SK-N-SH (cell line): ENCODE data around the gene KREMEN2. TPM values are rescaled to one million over a fixed set of nuclear protein-coding genes. Genes with fewer than 3 reads are reported as not detected.

Source experiments
- CTCF ChIA-PET: fragments of 300-600, 350-600 bp; formaldehyde crosslinking; extraction: SDS; loops from one replicate; lab custom pipeline; 2021; lab: Yijun Ruan, JAX
- POLR2A ChIA-PET: fragments of 350-600 bp; sonication (Branson Sonifier 250); formaldehyde crosslinking; extraction: SDS; loops from one replicate; lab custom pipeline; 2020; ENCODE audit warnings: antibody characterized with exemption, inconsistent platforms; lab: Yijun Ruan, JAX
- DNase-seq: peaks from one replicate; pipeline ENCODE4 v3.0.0; 2012
- H2AFZ ChIP-seq: fragments of 200-600 bp; sonication (generic); 2 replicates; pipeline ENCODE4 v1.8.1; 2016; ENCODE audit warnings: antibody characterized with exemption, mild to moderate bottlenecking, low read depth
- H3F3A ChIP-seq: fragments of 200-600 bp; sonication (generic); replicated peaks from 2 replicates; pipeline ENCODE3; 2016; ENCODE audit warnings: antibody characterized with exemption, mild to moderate bottlenecking; ENCODE audit not compliant: insufficient read depth
- H3K27ac ChIP-seq, 2 experiments: fragments of 200-500 bp in 1 of 2; fragments of 200-600 bp in 1 of 2; sonication (Bioruptor generic) in 1 of 2; sonication (generic), shearing (Covaris generic) in 1 of 2; 2 replicates each; pipeline versions ENCODE4 v1.5.1 to v1.6.1; 2014 to 2016; ENCODE audit warnings: low read depth in 2 of 2, inconsistent platforms in 1 of 2, low read length in 1 of 2, mild to moderate bottlenecking in 1 of 2, mixed read lengths in 1 of 2
- H3K27me3 ChIP-seq: fragments of 200-600 bp; sonication (generic), shearing (Covaris generic); 2 replicates; pipeline ENCODE4 v1.6.1; 2016; ENCODE audit warnings: mixed run types; ENCODE audit not compliant: insufficient read depth
- H3K36me3 ChIP-seq, 2 experiments: fragments of 200-500 bp in 1 of 2; fragments of 200-600 bp in 1 of 2; sonication (Bioruptor generic) in 1 of 2; sonication (generic) in 1 of 2; replicated peaks in 1 of 2; 2 replicates each; pipeline versions ENCODE3 to v1.5.1; 2014 to 2016; ENCODE audit warnings: low read length in 1 of 2, mild to moderate bottlenecking in 1 of 2; ENCODE audit not compliant: insufficient read depth in 2 of 2, control insufficient read depth in 1 of 2
- H3K4me1 ChIP-seq, 2 experiments: fragments of 200-500 bp in 1 of 2; fragments of 200-600 bp in 1 of 2; sonication (Bioruptor generic) in 1 of 2; sonication (generic), shearing (Covaris generic) in 1 of 2; 2 replicates each; pipeline versions ENCODE4 v1.5.1 to v1.6.1; 2014 to 2016; ENCODE audit warnings: low read depth in 1 of 2, low read length in 1 of 2, mixed run types in 1 of 2; ENCODE audit not compliant: insufficient read depth in 2 of 2, control insufficient read depth in 1 of 2
- H3K4me2 ChIP-seq: fragments of 200-600 bp; sonication (generic), shearing (Covaris generic); 2 replicates; pipeline ENCODE4 v1.6.1; 2017; ENCODE audit warnings: mixed run types
- H3K4me3 ChIP-seq, 2 experiments: fragments of 200-500 bp in 1 of 2; fragments of 200-600 bp in 1 of 2; sonication (Bioruptor generic) in 1 of 2; sonication (generic), shearing (Covaris generic) in 1 of 2; 2 replicates each; pipeline versions ENCODE4 v1.5.1 to v1.8.1; 2014 to 2016; ENCODE audit warnings: low read depth in 2 of 2, inconsistent platforms in 1 of 2, low read length in 1 of 2, mild to moderate bottlenecking in 1 of 2, mixed read lengths in 1 of 2, moderate library complexity in 1 of 2
- H3K79me2 ChIP-seq: fragments of 200-600 bp; sonication (generic); 2 replicates; pipeline ENCODE4 v1.8.1; 2017; ENCODE audit warnings: mild to moderate bottlenecking; ENCODE audit not compliant: insufficient read depth
- H3K9ac ChIP-seq: fragments of 200-600 bp; sonication (generic); 2 replicates; pipeline ENCODE4 v1.6.1; 2017; ENCODE audit warnings: mixed run types
- H3K9me2 ChIP-seq: fragments of 200-600 bp; sonication (generic); 2 replicates; pipeline ENCODE4 v1.6.1; 2017; ENCODE audit warnings: mixed run types
- H3K9me3 ChIP-seq: fragments of 200-600 bp; sonication (generic); 2 replicates; pipeline ENCODE4 v1.6.1; 2017; ENCODE audit warnings: mixed run types, mild to moderate bottlenecking, moderate library complexity
- H4K20me1 ChIP-seq: fragments of 200-600 bp; sonication (generic); 2 replicates; pipeline ENCODE4 v1.6.1; 2017; ENCODE audit warnings: mild to moderate bottlenecking, mixed run types; ENCODE audit not compliant: insufficient read depth
- CHD2 ChIP-seq: fragments of 150-350 bp; IDR thresholded peaks from 2 replicates; pipeline ENCODE4 v1.6.1; 2018; ENCODE audit warnings: low read length; ENCODE audit not compliant: partially characterized antibody
- FOXM1 ChIP-seq: IDR thresholded peaks from 2 replicates; pipeline ENCODE4 v1.4.0; 2012; ENCODE audit warnings: low read depth, mild to moderate bottlenecking
- JUND ChIP-seq: IDR thresholded peaks from 2 replicates; pipeline ENCODE4 v1.4.0; 2012
- MEF2A ChIP-seq: IDR thresholded peaks from 2 replicates; pipeline ENCODE4 v1.4.0; 2012; ENCODE audit warnings: low read depth, borderline replicate concordance
- SIN3A ChIP-seq: IDR thresholded peaks from 2 replicates; pipeline ENCODE4 v1.6.1; 2012; ENCODE audit warnings: low read depth, mild to moderate bottlenecking, low read length, moderate library complexity, borderline replicate concordance
- SMC3 ChIP-seq: IDR thresholded peaks from 2 replicates; pipeline ENCODE4 v1.6.1; 2012; ENCODE audit warnings: low read depth, low read length, improper control_type of control experiment
- TAF1 ChIP-seq: IDR thresholded peaks from 2 replicates; pipeline ENCODE4 v1.6.1; 2012; ENCODE audit warnings: low read depth, mild to moderate bottlenecking, low read length, moderate library complexity, borderline replicate concordance
- TCF12 ChIP-seq: IDR thresholded peaks from 2 replicates; pipeline ENCODE4 v1.4.0; 2012
- TEAD4 ChIP-seq: IDR thresholded peaks from 2 replicates; pipeline ENCODE4 v1.4.0; 2012; ENCODE audit warnings: mild to moderate bottlenecking, borderline replicate concordance; ENCODE audit not compliant: insufficient read depth
- YY1 ChIP-seq: IDR thresholded peaks from 2 replicates; pipeline ENCODE4 v1.4.0; 2012; ENCODE audit warnings: low read depth, mild to moderate bottlenecking
- WGBS: methylation state at CpG from one replicate; pipeline ENCODE4 v1.1.6; 2017; ENCODE audit warnings: low lambda C conversion rate; 5-methylcytosine and 5-hydroxymethylcytosine counted together
- polyA plus RNA-seq, 3 experiments: library from polyadenylated mRNA; depleted of rRNA; stranded (reverse); fragments of >200 nt; gene quantifications; 2 replicates each; pipeline ENCODE4 v1.2.3, GENCODE V29; 2012
- TF ChIP-seq, protein P1 (sequence below): IDR thresholded peaks from 2 replicates; pipeline ENCODE4 v1.6.1; 2012; ENCODE audit warnings: mild to moderate bottlenecking, low read depth, low read length, moderate library complexity
- TF ChIP-seq, protein P2 (sequence below): IDR thresholded peaks from 2 replicates; pipeline ENCODE4 v1.4.0; 2012; ENCODE audit warnings: low read depth, borderline replicate concordance
- TF ChIP-seq, protein P3 (sequence below): fragments of 150-350 bp; IDR thresholded peaks from 2 replicates; pipeline ENCODE4 v1.6.1; 2016; ENCODE audit warnings: mild to moderate bottlenecking, low read depth, low read length
- TF ChIP-seq, protein P4 (sequence below): IDR thresholded peaks from 2 replicates; pipeline ENCODE4 v1.4.0; 2012; ENCODE audit warnings: low read depth, borderline replicate concordance
- TF ChIP-seq, protein P5 (sequence below): fragments of 150-350 bp; IDR thresholded peaks from 2 replicates; pipeline ENCODE4 v1.6.1; 2017; ENCODE audit warnings: antibody characterized with exemption, low read length, low read depth, borderline replicate concordance
- TF ChIP-seq, protein P6 (sequence below): IDR thresholded peaks from 2 replicates; pipeline ENCODE4; 2012

KREMEN2 gene
- polyA plus RNA-seq, 1 of the 3 experiments (the other 2 are of a cell fraction) = 0.77 TPM

DNA sequence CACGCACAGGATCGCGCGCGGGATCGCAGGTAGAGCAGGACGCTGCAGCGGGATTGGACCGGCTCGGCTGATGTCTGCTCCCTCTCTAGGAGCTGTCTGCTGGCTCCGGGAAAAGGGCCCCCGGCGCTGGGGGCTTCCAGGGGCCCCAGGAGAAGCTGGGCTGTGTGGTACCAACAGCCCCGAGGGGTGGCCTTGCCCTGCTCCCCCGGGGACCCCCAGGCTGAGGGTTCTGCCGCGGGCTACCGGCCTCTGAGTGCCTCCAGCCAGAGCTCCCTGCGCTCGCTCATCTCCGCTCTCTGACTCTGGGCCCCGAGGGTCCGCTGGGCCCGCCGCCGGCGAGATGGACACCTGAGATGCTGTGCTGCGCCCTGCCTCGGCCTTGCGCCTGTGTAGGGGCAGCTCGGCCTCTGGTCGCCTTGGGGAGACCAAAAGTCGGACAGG, 3.7 kb downstream of the KREMEN2 start (continued):
- TF ChIP-seq, protein P1, sequence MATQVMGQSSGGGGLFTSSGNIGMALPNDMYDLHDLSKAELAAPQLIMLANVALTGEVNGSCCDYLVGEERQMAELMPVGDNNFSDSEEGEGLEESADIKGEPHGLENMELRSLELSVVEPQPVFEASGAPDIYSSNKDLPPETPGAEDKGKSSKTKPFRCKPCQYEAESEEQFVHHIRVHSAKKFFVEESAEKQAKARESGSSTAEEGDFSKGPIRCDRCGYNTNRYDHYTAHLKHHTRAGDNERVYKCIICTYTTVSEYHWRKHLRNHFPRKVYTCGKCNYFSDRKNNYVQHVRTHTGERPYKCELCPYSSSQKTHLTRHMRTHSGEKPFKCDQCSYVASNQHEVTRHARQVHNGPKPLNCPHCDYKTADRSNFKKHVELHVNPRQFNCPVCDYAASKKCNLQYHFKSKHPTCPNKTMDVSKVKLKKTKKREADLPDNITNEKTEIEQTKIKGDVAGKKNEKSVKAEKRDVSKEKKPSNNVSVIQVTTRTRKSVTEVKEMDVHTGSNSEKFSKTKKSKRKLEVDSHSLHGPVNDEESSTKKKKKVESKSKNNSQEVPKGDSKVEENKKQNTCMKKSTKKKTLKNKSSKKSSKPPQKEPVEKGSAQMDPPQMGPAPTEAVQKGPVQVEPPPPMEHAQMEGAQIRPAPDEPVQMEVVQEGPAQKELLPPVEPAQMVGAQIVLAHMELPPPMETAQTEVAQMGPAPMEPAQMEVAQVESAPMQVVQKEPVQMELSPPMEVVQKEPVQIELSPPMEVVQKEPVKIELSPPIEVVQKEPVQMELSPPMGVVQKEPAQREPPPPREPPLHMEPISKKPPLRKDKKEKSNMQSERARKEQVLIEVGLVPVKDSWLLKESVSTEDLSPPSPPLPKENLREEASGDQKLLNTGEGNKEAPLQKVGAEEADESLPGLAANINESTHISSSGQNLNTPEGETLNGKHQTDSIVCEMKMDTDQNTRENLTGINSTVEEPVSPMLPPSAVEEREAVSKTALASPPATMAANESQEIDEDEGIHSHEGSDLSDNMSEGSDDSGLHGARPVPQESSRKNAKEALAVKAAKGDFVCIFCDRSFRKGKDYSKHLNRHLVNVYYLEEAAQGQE = no peak
- no peak for TF ChIP-seq TEAD4
- TF ChIP-seq TAF1 = no peak
- no peak for TF ChIP-seq JUND
- TF ChIP-seq, protein P2, sequence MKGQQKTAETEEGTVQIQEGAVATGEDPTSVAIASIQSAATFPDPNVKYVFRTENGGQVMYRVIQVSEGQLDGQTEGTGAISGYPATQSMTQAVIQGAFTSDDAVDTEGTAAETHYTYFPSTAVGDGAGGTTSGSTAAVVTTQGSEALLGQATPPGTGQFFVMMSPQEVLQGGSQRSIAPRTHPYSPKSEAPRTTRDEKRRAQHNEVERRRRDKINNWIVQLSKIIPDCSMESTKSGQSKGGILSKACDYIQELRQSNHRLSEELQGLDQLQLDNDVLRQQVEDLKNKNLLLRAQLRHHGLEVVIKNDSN = no peak
- no peak for TF ChIP-seq SMC3
- TF ChIP-seq, protein P3, sequence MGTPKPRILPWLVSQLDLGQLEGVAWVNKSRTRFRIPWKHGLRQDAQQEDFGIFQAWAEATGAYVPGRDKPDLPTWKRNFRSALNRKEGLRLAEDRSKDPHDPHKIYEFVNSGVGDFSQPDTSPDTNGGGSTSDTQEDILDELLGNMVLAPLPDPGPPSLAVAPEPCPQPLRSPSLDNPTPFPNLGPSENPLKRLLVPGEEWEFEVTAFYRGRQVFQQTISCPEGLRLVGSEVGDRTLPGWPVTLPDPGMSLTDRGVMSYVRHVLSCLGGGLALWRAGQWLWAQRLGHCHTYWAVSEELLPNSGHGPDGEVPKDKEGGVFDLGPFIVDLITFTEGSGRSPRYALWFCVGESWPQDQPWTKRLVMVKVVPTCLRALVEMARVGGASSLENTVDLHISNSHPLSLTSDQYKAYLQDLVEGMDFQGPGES = no peak
- TF ChIP-seq SIN3A = no peak
- TF ChIP-seq MEF2A = no peak
- no peak for TF ChIP-seq TCF12

DNA sequence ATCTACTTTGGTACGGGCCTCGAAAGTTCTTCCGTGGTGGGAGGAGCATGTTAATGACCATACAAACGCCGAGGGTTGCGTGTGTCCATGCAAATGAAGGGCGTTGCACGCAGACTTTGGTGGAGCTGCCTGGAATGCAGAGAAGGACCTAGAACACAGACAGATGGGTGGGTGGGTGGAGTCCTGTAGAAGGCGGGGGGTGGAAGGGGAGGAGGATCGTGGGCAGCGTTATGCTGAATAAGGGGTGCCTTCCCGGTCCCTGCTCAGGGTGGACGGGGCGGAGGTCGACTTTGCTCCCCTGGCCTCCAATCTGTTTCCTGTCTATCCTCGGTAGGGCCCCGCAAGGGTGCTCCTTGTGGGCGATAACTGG, 4.3 kb downstream of the KREMEN2 start:
- Histone ChIP-seq H4K20me1 (peaks cover 28% of the 10 kb centered on the region; the same call in 1 of the 2 replicates), H3K9me3 (no peaks in the 10 kb centered on the region), H3K4me3 (no peak overlapping the region; a peak in 1 of 4 replicates), H2AFZ (no peak overlapping the region), H3K9ac (no peak overlapping the region), H3F3A (peaks cover 8% of the 10 kb centered on the region), H3K27me3 (no peaks in the 10 kb centered on the region), H3K9me2 (no peaks in the 10 kb centered on the region), H3K4me1 (peaks cover 0 to 49% of the 10 kb centered on the region in 2 experiments; a peak in 1 of 4 replicates), H3K4me2 (peak overlapping the region; percentile 96)
- CTCF ChIA-PET = interaction anchor here (1.4 to 1.7 kb wide), 2 partner anchors 60 to 63 kb away, joined by 4 to 6 read pairs; no protein-coding TSS in a partner anchor
- DNase-seq = no peak
- POLR2A ChIA-PET = no interaction called here
- TF ChIP-seq FOXM1 = no peak
- TF ChIP-seq, protein P2 = no peak
- no peak for TF ChIP-seq SIN3A
- TF ChIP-seq, protein P4, sequence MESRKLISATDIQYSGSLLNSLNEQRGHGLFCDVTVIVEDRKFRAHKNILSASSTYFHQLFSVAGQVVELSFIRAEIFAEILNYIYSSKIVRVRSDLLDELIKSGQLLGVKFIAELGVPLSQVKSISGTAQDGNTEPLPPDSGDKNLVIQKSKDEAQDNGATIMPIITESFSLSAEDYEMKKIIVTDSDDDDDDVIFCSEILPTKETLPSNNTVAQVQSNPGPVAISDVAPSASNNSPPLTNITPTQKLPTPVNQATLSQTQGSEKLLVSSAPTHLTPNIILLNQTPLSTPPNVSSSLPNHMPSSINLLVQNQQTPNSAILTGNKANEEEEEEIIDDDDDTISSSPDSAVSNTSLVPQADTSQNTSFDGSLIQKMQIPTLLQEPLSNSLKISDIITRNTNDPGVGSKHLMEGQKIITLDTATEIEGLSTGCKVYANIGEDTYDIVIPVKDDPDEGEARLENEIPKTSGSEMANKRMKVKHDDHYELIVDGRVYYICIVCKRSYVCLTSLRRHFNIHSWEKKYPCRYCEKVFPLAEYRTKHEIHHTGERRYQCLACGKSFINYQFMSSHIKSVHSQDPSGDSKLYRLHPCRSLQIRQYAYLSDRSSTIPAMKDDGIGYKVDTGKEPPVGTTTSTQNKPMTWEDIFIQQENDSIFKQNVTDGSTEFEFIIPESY = no peak
- no peak for TF ChIP-seq YY1
- TF ChIP-seq, protein P5, sequence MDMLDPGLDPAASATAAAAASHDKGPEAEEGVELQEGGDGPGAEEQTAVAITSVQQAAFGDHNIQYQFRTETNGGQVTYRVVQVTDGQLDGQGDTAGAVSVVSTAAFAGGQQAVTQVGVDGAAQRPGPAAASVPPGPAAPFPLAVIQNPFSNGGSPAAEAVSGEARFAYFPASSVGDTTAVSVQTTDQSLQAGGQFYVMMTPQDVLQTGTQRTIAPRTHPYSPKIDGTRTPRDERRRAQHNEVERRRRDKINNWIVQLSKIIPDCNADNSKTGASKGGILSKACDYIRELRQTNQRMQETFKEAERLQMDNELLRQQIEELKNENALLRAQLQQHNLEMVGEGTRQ = no peak
- no peak for TF ChIP-seq TEAD4
- TF ChIP-seq, protein P6, sequence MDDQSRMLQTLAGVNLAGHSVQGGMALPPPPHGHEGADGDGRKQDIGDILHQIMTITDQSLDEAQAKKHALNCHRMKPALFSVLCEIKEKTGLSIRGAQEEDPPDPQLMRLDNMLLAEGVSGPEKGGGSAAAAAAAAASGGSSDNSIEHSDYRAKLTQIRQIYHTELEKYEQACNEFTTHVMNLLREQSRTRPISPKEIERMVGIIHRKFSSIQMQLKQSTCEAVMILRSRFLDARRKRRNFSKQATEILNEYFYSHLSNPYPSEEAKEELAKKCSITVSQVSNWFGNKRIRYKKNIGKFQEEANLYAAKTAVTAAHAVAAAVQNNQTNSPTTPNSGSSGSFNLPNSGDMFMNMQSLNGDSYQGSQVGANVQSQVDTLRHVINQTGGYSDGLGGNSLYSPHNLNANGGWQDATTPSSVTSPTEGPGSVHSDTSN = no peak
- TF ChIP-seq TAF1 = no peak
- TF ChIP-seq CHD2 = no peak
- TF ChIP-seq, all 33 proteins: peak for 0
- Histone ChIP-seq H3K79me2 (no peaks in the 10 kb centered on the region; the same call in 1 of the 2 replicates), H3K36me3 (no peaks in the 10 kb centered on the region), H3K27ac (peak overlapping the region in 1 of 2 experiments; percentile 67; a peak in 2 of 4 replicates)
- WGBS = 94% methylated on average over 13 of the region's 18 CpGs
